Gastroesophageal sphincter (tissue), 4 donors: ENCODE measurements around the gene PTPRK. TPM values are rescaled to one million over a fixed set of nuclear protein-coding genes. Genes with fewer than 3 reads are reported as not detected.
A peak's percentile ranks its signal among the peaks of the same experiment; 100 is the strongest.

Source experiments
- ATAC-seq: fragments of 150-250 bp; one replicate; pipeline ENCODE4 v1.9.1; 2016; ENCODE audit warnings: mild to moderate bottlenecking, moderate library complexity
- H3K27ac ChIP-seq, 4 donors: fragments of 200-600 bp; sonication (generic) in 3 of 4; 1 replicate in 3 of 4; 2 replicates in 1 of 4; pipeline ENCODE4 v1.5.1; 2016 to 2019
- H3K27me3 ChIP-seq: fragments of 200-600 bp; sonication (generic); one replicate; pipeline ENCODE4 v1.5.1; 2019
- H3K36me3 ChIP-seq, 2 donors: fragments of 200-600 bp; sonication (generic); one replicate each; pipeline ENCODE4 v1.5.1; 2019; ENCODE audit warnings: control low read depth in 1 of 2
- H3K4me1 ChIP-seq, 3 donors: fragments of 200-600 bp; sonication (generic); 1 replicate in 2 of 3; 2 replicates in 1 of 3; pipeline ENCODE4 v1.5.1; 2016 to 2019; ENCODE audit warnings: control low read depth in 2 of 3
- H3K4me3 ChIP-seq, 2 donors: fragments of 200-600 bp; sonication (generic); one replicate each; pipeline ENCODE4 v1.5.1; 2019; ENCODE audit warnings: mild to moderate bottlenecking in 1 of 2, moderate library complexity in 1 of 2
- H3K9me3 ChIP-seq, 3 donors: fragments of 200-600 bp; sonication (generic); one replicate each; pipeline ENCODE4 v1.5.1; 2017 to 2019; ENCODE audit warnings: control low read depth in 2 of 3
- CTCF ChIP-seq, 4 experiments: fragments of 200-600 bp in 2 of 4; fragments of 450-650 bp in 2 of 4; sonication (generic) in 1 of 4; IDR thresholded peaks; one replicate each; pipeline ENCODE4 v1.5.1; 2017 to 2019; ENCODE audit warnings: antibody characterized with exemption in 4 of 4, mild to moderate bottlenecking in 2 of 4, moderate library complexity in 2 of 4
- EP300 ChIP-seq: sonication (generic); formaldehyde crosslinking; IDR thresholded peaks from one replicate; pipeline ENCODE4 v1.6.1; 2017; ENCODE audit warnings: antibody characterized with exemption, mild to moderate bottlenecking
- POLR2A ChIP-seq, 2 donors: fragments of 450-650 bp; IDR thresholded peaks; one replicate each; pipeline ENCODE4 v1.6.1; 2017; ENCODE audit warnings: antibody characterized with exemption in 2 of 2, mild to moderate bottlenecking in 2 of 2, moderate library complexity in 1 of 2
- POLR2AphosphoS5 ChIP-seq: sonication (generic); formaldehyde crosslinking; IDR thresholded peaks from one replicate; pipeline ENCODE4 v1.6.1; 2017; ENCODE audit warnings: antibody characterized with exemption
- WGBS, 2 donors: methylation state at CpG; one replicate each; pipeline ENCODE4 v1.1.5; 2018; ENCODE audit warnings: low coverage in 1 of 2; 5-methylcytosine and 5-hydroxymethylcytosine counted together
- total RNA-seq, 4 donors: library from RNA; depleted of rRNA; stranded (reverse); fragments of >200 nt; gene quantifications; one replicate each; pipeline ENCODE4 v1.1.0, GENCODE V29; 2016

PTPRK gene
- total RNA-seq, 4 donors from 2014 or later = 42.0 to 47.6 (median 45.8) TPM

GRCh38 chr6:128346569-128346968 is 173.8 kb downstream of the PTPRK start:
- peaks cover 0 to 39% (median 5%) of the 10 kb centered on the region in 3 donors for H3K4me1 ChIP-seq
- H3K36me3 ChIP-seq = no peaks in the 10 kb centered on the region
- H3K27me3 ChIP-seq = no peaks in the 10 kb centered on the region
- ATAC-seq = no peak
- H3K27ac ChIP-seq = no peak overlapping the region
- no peak overlapping the region for H3K4me3 ChIP-seq
- no peak for TF ChIP-seq POLR2A (IDR thresholded peaks at IDR 0.05)
- TF ChIP-seq POLR2AphosphoS5 = no peak
- TF ChIP-seq CTCF (IDR thresholded peaks at IDR 0.05) = no peak
- TF ChIP-seq EP300 = no peak
- WGBS, 2 donors = 42 to 45% methylated on average over 1 of the region's 1 CpG
- no peaks in the 10 kb centered on the region for H3K9me3 ChIP-seq

GRCh38 chr6:128345278-128345677 is 175.1 kb downstream of the PTPRK start:
- TF ChIP-seq POLR2AphosphoS5 = no peak
- no peak for TF ChIP-seq POLR2A (IDR thresholded peaks at IDR 0.05)
- no peak for TF ChIP-seq CTCF (IDR thresholded peaks at IDR 0.05)
- no peak for TF ChIP-seq EP300
- ATAC-seq = no peak
- Histone ChIP-seq H3K36me3 (no peaks in the 10 kb centered on the region), H3K27me3 (no peaks in the 10 kb centered on the region), H3K4me1 (peaks cover 0 to 38% (median 2%) of the 10 kb centered on the region in 3 donors), H3K4me3 (no peak overlapping the region), H3K27ac (no peak overlapping the region), H3K9me3 (no peaks in the 10 kb centered on the region)
- WGBS, 2 donors = 77 to 87% methylated on average over 4 of the region's 4 CpGs

DNA sequence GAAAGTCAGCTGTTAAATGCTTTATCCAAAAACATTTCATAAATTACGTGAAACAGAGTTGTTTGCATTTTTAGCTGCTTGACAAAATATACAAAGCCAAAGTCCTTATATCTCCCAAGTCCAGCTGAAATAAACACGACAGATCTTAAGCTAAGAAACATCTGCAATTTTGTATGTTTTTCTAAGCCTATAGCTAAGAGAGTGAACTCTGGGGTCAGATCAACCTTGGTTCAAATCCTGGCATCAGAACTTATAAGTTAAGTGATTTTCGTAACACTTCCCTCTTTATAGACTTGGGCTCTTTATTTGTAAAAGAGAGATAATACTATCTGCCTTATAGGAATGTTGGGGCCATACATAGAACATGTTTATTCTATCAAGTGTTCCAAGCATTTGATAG is 176.7 kb downstream of the PTPRK start:
- no peak for ATAC-seq
- Histone ChIP-seq H3K4me1 (peaks cover 0 to 47% (median 10%) of the 10 kb centered on the region in 3 donors), H3K4me3 (no peak overlapping the region), H3K36me3 (no peaks in the 10 kb centered on the region), H3K27me3 (no peaks in the 10 kb centered on the region), H3K27ac (no peak overlapping the region), H3K9me3 (no peaks in the 10 kb centered on the region)
- 32 to 47% methylated on average over 3 of the region's 3 CpGs for WGBS, 2 donors
- TF ChIP-seq POLR2AphosphoS5 = no peak
- TF ChIP-seq POLR2A (IDR thresholded peaks at IDR 0.05) = no peak
- no peak for TF ChIP-seq EP300
- no peak for TF ChIP-seq CTCF (IDR thresholded peaks at IDR 0.05)

DNA sequence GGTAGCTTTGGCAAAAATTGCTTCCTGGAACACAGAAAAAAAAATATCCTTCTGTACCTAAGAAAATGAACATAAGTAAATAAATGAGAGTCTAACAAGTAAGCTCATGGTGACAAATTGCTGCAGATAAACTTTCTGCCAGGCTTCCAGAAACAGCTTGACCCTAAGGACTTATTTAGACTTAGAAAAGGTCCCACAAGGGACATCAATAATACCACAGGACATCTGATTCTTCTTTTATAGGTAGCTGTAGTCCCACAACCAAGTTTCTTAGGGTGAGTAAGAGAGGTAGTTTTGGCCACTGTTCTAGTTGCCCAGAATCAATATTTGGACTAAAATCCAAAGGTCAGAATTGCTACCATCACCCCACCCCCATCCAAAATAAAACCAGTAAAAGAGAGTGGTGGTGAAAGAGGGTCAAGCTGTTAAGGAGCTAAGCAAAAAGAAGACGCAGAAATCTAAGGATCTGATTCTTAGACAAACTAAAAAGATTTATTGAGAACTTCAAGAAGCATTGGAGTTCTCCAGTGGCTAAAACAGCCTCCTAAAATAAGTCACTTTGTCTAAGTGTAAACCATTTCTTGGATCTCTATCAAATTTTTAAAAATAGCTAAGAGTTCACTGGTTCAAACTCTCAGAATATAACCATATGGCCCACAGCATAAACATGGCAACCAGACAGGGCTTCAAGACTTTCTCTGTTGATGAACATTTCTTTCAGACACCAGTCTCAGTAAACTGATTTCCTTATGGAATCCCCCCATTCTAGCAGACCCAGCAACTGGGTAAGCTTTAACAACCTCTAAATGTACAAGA is 180.6 kb downstream of the PTPRK start:
- WGBS, 2 donors = 7 to 25% methylated on average over 1 of the region's 1 CpG
- H3K27me3 ChIP-seq = no peaks in the 10 kb centered on the region

DNA sequence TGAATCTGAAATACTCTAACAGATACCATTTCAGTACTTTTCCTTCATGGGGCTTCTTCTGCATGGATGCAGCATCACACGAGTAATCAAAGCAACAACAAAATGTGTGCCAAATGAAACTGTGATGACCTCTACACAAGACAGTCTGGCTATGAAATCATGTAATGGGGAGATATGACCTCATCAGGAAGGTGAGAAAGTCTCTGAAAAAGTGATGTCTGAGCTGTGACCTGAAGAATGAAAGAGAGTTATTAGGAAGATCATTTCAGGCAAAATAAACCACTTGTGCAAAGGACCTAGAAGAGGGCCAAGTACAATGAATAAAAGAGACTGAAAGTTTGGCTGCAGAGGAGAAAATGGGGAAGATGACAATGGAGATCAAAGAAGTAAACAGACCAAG is 182.8 kb downstream of the PTPRK start:
- H3K9me3 ChIP-seq = no peaks in the 10 kb centered on the region
- ATAC-seq = no peak
- H3K4me3 ChIP-seq = no peak overlapping the region
- no peaks in the 10 kb centered on the region for H3K36me3 ChIP-seq
- no peaks in the 10 kb centered on the region for H3K27me3 ChIP-seq
- H3K27ac ChIP-seq = no peak overlapping the region
- H3K4me1 ChIP-seq = peaks cover 0 to 40% (median 17%) of the 10 kb centered on the region in 3 donors
- 45 to 63% methylated on average over 1 of the region's 1 CpG for WGBS, 2 donors
- TF ChIP-seq POLR2AphosphoS5 (no peak), CTCF (IDR thresholded peaks at IDR 0.05) (no peak), POLR2A (IDR thresholded peaks at IDR 0.05) (no peak), EP300 (no peak)

More for the DNA sequence above, 180.6 kb downstream of the PTPRK start:
- H3K4me3 ChIP-seq = no peak overlapping the region
- no peaks in the 10 kb centered on the region for H3K9me3 ChIP-seq
- H3K4me1 ChIP-seq = peaks cover 0 to 44% (median 17%) of the 10 kb centered on the region in 3 donors
- H3K36me3 ChIP-seq = no peaks in the 10 kb centered on the region
- ATAC-seq = no peak
- H3K27ac ChIP-seq = peak overlapping the region; percentile 14 to 56 (median 39)
- TF ChIP-seq POLR2A (IDR thresholded peaks at IDR 0.05) (no peak), POLR2AphosphoS5 (peak; percentile 11)
